ENCODE data around the gene PRLH.
"Not testable (repeated sequence)": the region's sequence is repeated elsewhere in the genome, so short reads cannot be mapped to it uniquely, and the experiment has no call there.

PRLH gene

DNA sequence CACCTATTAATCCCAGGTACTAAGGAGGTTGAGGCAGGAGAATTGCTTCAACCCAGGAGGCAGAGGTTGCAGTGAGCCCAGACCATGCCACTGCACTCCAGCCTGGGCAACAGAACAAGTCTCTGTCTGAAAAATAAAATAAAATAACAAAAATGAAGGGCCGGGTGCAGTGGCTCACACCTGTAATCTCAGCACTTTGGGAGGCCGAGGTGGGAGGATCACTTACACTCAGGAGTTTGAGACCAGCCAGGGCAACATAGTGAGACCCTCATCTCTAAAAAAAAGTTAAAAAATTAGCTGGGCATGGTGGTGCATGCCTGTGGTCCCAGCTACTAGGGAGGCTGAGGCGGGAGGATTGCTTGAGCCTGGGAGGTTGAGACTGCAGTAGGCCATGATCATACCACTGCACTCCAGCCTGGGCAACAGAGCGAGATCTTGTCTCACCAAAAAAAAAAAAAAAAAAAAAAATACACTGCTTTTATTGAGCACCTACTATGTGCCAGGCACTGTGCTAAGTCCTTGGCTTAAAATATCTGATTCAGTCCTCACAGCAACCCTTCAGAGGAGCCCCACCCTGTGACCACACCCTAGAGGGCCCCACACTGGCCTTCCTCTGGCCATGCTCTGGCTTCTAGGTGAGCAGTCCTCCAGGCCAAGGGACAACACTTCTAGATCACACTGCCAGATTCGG is 29.6 kb downstream of the PRLH start:
- not testable (repeated sequence) for H3K4me3 ChIP-seq (ENCODE audit: low read depth, low read length); H3K27ac ChIP-seq (ENCODE audit: low read depth, low read length); H3K79me2 ChIP-seq (ENCODE audit: control insufficient read depth, insufficient read depth, low read length, unreplicated experiment); H3K36me3 ChIP-seq (ENCODE audit: insufficient read depth, low read length); H3K27me3 ChIP-seq (ENCODE audit: insufficient read depth, low read length); H2AFZ ChIP-seq (ENCODE audit: low read length, unreplicated experiment)
- H3K4me1 ChIP-seq (ENCODE audit: control insufficient read depth, insufficient read depth, low read length, unreplicated experiment), result peaks cover 12% of the 10 kb centered on the region

DNA sequence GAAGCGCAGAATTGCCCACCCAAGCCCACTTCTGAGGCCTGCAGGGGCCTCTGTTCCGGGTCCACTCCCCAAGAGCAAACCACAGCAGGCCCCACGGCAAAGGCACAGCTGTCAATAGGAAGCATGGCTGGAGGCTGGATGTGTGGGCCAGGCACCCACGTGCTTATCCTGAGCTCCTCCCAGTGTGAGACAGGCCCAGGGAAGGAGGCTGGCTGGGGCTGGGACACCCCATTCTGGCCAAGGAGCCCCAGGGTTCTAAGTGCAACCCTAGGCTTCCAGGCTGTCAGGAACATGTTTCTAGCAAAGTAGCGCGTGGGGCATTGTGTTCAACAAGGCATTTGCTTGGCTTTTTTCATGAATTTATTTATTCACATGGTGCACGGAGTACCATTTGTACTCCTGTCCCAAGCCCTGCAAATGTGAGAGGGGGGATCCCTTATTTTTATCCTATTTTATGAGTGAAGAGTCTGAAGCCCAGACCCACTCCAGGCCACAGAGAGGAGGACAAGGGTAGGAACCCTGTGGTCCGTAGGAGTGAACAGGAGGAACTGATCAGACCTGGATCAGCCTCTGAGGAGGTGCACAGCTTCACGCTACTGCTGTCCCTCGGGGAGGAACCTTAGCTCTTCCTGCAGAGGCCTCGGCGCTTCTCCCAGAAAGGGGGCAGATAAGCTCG is 30.3 kb downstream of the PRLH start:
- Histone ChIP-seq H3K27ac (ENCODE audit: low read depth, low read length) (no peak overlapping the region), H3K36me3 (ENCODE audit: insufficient read depth, low read length) (no peaks in the 10 kb centered on the region), H3K79me2 (ENCODE audit: control insufficient read depth, insufficient read depth, low read length, unreplicated experiment) (no peaks in the 10 kb centered on the region), H3K4me3 (ENCODE audit: low read depth, low read length) (no peak overlapping the region), H3K4me1 (ENCODE audit: control insufficient read depth, insufficient read depth, low read length, unreplicated experiment) (peaks cover 11% of the 10 kb centered on the region), H3K27me3 (ENCODE audit: insufficient read depth, low read length) (no peaks in the 10 kb centered on the region), H2AFZ (ENCODE audit: low read length, unreplicated experiment) (no peak overlapping the region)

DNA sequence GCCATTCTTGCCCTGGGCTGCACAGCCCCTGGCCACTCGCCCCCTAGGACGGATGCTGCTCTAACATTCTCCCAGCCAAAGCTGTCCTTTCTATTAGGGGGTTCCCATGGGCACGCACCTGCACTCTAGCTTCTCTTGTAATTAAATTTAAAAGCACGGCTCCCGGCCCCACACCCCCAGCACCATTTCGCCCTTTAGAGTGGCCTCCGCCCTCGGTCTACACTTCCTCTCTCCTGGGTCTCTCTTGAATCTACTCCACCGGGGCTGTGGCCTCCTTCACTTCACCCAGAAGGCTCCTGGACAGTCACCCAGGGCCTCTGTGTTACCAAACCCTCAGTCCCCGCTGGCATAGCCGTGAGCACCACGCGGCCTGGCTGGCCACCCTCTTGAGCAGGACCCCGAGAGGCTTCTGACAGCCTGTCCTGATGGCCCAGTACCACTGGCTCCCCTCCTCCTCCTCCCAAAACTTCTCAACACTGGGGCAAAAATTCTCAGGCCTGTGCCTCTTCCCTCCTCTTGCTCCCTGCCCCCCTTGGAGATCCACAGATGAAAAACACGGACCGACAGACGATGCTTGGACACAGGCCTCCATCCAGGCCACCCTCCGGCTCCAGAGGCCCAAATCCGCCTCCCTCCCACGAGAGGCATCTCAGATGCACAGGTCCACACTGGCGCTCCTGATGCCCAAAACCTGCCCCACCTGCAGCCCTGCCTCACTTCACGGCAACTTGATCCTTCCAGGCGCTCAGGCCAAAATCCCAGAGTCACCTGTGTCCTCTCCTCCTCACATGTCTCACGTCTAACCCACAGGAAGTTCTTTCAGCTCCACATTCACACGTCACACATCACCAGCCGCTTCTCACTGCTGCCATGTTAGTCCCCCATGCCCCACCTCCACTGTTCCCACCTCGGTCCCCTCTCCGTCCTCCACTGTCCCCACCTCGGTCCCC is 31.1 kb downstream of the PRLH start:
- H3K4me1 ChIP-seq (ENCODE audit: control insufficient read depth, insufficient read depth, low read length, unreplicated experiment), result peaks cover 11% of the 10 kb centered on the region
- H3K27ac ChIP-seq (ENCODE audit: low read depth, low read length), result no peak overlapping the region
- H3K79me2 ChIP-seq (ENCODE audit: control insufficient read depth, insufficient read depth, low read length, unreplicated experiment), result no peaks in the 10 kb centered on the region
- no peaks in the 10 kb centered on the region for H3K27me3 ChIP-seq (ENCODE audit: insufficient read depth, low read length)
- no peak overlapping the region for H3K4me3 ChIP-seq (ENCODE audit: low read depth, low read length)
- H3K36me3 ChIP-seq (ENCODE audit: insufficient read depth, low read length), result no peaks in the 10 kb centered on the region
- H2AFZ ChIP-seq (ENCODE audit: low read length, unreplicated experiment), result no peak overlapping the region

DNA sequence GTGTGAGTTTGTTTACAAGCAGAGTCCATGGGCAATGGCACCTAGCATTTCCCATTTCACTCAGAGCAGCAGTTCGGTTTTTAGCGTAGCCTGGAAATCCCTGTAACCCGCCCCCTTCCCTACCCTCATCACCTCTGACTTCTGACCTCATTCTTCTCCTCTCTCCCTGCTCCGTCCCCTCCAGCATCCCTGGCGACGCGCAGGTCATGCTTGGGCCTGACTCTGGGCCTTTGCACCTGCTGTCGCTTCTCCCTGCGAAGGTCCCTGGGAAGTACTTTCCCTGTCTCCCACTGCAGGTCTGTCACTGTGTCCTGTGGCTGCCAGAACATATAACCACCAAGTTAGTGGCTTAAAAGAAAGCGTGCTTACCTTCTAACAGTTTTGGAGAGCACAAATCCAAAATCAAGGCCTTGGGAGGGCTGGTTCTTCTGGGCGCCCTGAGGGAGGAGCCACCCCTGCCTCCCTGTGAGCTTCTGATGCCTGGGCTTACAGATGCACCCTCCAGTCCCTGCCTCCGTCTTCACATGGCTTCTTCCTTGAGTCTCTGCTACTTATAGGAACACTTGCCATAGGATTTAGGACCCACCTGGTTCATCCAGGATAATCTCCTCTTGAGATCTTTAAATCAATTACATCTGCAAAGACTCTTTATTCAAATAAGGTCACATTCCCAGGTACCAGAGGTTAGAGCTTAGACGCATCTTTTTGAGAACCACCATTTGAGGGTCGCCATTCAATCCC is 32.3 kb downstream of the PRLH start:
- H3K79me2 ChIP-seq (ENCODE audit: control insufficient read depth, insufficient read depth, low read length, unreplicated experiment), result no peaks in the 10 kb centered on the region
- no peak overlapping the region for H3K4me3 ChIP-seq (ENCODE audit: low read depth, low read length)
- no peaks in the 10 kb centered on the region for H3K27me3 ChIP-seq (ENCODE audit: insufficient read depth, low read length)
- no peak overlapping the region for H2AFZ ChIP-seq (ENCODE audit: low read length, unreplicated experiment)
- H3K4me1 ChIP-seq (ENCODE audit: control insufficient read depth, insufficient read depth, low read length, unreplicated experiment), result peaks cover 16% of the 10 kb centered on the region
- no peak overlapping the region for H3K27ac ChIP-seq (ENCODE audit: low read depth, low read length)
- no peaks in the 10 kb centered on the region for H3K36me3 ChIP-seq (ENCODE audit: insufficient read depth, low read length)

DNA sequence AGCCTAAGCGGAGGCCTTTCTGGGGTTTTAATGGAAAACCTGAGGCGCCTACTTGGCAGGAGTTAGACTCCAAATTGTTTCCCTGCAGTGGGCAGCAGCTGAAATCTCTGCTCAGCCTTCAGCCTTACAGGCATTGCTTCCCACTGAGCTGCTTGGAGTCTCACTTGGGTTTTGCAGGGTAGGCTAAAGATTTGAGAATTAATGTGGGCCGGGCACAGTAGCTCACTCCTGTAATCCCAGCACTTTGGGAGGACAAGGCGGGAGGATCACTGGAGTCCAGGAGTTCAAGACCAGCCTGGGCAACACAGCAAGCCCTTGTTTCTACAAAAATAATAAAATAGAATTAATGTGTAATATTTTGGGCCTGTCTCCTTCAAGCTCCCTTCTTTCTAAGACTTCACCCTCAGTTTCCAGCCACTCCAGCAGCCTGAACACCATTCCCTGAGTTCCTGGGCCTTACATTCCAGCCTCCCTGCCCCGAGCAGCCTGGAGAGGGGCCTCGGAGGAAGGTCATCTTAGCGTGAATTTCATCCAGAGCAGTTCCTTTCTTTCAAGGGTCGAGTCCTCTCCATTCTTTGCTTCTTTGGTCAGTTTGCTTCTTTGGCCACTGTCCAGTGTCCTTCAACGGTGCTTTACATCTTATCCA is 33.2 kb downstream of the PRLH start:
- Histone ChIP-seq H3K36me3 (ENCODE audit: insufficient read depth, low read length) (no peaks in the 10 kb centered on the region), H3K4me3 (ENCODE audit: low read depth, low read length) (peak overlapping the region; percentile 53), H3K27me3 (ENCODE audit: insufficient read depth, low read length) (no peaks in the 10 kb centered on the region), H3K27ac (ENCODE audit: low read depth, low read length) (no peak overlapping the region), H2AFZ (ENCODE audit: low read length, unreplicated experiment) (peak overlapping the region; percentile 99), H3K79me2 (ENCODE audit: control insufficient read depth, insufficient read depth, low read length, unreplicated experiment) (no peaks in the 10 kb centered on the region), H3K4me1 (ENCODE audit: control insufficient read depth, insufficient read depth, low read length, unreplicated experiment) (peaks cover 19% of the 10 kb centered on the region)

DNA sequence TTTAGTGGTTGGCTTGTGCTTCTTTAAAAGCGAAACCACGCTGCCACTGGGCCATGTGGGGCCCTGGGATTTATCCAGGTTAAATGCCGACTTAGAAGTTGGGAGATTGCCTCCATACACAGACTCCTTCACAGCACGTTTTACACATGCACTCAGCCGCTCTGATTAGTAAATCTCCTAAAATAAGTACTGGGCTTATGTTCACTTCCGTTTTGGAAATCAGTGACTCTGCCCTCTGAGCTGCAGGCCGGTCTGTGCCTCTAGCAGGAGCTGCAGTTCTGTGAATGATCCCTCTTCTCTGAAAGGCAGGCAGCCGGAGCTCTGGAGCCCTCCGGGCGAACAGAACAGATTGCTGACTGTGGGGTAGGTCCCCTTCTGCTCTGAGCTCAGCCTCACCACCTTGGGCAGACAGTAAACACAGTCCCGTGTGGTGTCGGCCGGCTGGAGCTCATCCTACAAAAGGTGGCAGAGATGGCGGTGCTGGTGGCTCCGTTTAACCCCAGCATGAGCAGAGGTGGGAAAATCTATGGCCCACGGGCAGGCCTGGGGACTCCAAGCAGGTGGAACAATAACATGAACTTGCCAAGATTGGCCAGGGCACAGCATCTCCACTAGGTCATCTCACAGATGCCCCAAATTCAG is 34.0 kb downstream of the PRLH start:
- Histone ChIP-seq H3K4me3 (ENCODE audit: low read depth, low read length) (peak overlapping the region; percentile 53), H3K79me2 (ENCODE audit: control insufficient read depth, insufficient read depth, low read length, unreplicated experiment) (no peaks in the 10 kb centered on the region), H3K27me3 (ENCODE audit: insufficient read depth, low read length) (no peaks in the 10 kb centered on the region), H2AFZ (ENCODE audit: low read length, unreplicated experiment) (peak overlapping the region; percentile 99), H3K27ac (ENCODE audit: low read depth, low read length) (no peak overlapping the region), H3K36me3 (ENCODE audit: insufficient read depth, low read length) (no peaks in the 10 kb centered on the region), H3K4me1 (ENCODE audit: control insufficient read depth, insufficient read depth, low read length, unreplicated experiment) (peaks cover 19% of the 10 kb centered on the region)

DNA sequence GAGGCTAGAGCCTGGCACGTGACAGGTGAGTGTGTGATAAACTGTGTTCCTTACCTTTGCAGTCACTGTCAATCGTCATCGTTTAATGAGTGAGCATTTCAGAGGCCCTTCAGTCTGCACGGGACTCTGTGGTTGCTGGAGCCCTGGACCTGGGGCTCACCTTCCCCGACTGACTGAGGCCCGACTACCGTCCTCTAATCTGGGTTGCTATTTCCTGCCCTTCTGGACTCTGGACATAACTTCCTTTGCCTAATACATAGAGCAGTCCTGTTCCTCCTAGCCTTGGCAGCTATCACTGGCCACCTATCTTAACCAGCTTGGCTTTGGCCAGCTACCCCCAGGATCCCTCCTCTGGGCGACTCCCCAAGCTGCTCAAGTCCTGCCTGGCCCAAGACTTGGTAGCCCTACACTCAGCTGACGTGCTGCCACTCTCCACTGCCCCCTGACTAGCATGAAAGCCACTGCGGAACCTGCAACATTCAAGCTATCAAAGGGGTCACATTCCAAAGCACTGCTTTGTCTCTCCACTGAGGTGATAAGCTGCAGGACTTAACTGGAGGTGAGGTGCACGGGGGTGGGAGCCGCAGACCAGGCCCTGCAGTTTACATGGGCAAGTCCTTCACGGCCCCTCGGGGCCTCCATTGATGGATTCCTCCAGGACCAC is 35.2 kb downstream of the PRLH start:
- Histone ChIP-seq H2AFZ (ENCODE audit: low read length, unreplicated experiment) (no peak overlapping the region), H3K79me2 (ENCODE audit: control insufficient read depth, insufficient read depth, low read length, unreplicated experiment) (no peaks in the 10 kb centered on the region), H3K27ac (ENCODE audit: low read depth, low read length) (no peak overlapping the region), H3K27me3 (ENCODE audit: insufficient read depth, low read length) (no peaks in the 10 kb centered on the region), H3K4me1 (ENCODE audit: control insufficient read depth, insufficient read depth, low read length, unreplicated experiment) (peaks cover 19% of the 10 kb centered on the region), H3K4me3 (ENCODE audit: low read depth, low read length) (no peak overlapping the region), H3K36me3 (ENCODE audit: insufficient read depth, low read length) (no peaks in the 10 kb centered on the region)

DNA sequence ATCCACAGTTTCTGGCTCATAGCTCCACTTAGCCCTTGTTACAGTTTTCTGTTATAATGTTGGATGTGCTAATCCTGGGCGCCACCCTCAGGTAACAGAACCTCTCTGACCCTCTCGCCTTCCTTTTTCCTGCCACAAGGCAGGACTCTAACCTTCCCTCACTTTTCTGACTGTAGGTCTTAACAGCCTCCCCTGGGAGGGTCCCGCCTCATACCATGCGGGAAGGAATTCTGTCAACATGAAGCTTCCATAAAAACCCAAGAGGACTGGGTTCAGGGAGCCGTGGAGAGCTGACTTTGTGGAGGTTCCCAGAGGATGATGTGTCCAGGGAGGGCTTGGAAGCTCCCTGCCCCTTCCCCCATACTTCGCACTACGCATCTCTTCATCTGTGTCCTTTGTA is 36.0 kb downstream of the PRLH start:
- Histone ChIP-seq H3K27me3 (ENCODE audit: insufficient read depth, low read length) (no peaks in the 10 kb centered on the region), H3K27ac (ENCODE audit: low read depth, low read length) (no peak overlapping the region), H3K4me1 (ENCODE audit: control insufficient read depth, insufficient read depth, low read length, unreplicated experiment) (peaks cover 19% of the 10 kb centered on the region), H3K4me3 (ENCODE audit: low read depth, low read length) (no peak overlapping the region), H3K36me3 (ENCODE audit: insufficient read depth, low read length) (no peaks in the 10 kb centered on the region), H2AFZ (ENCODE audit: low read length, unreplicated experiment) (no peak overlapping the region), H3K79me2 (ENCODE audit: control insufficient read depth, insufficient read depth, low read length, unreplicated experiment) (no peaks in the 10 kb centered on the region)

DNA sequence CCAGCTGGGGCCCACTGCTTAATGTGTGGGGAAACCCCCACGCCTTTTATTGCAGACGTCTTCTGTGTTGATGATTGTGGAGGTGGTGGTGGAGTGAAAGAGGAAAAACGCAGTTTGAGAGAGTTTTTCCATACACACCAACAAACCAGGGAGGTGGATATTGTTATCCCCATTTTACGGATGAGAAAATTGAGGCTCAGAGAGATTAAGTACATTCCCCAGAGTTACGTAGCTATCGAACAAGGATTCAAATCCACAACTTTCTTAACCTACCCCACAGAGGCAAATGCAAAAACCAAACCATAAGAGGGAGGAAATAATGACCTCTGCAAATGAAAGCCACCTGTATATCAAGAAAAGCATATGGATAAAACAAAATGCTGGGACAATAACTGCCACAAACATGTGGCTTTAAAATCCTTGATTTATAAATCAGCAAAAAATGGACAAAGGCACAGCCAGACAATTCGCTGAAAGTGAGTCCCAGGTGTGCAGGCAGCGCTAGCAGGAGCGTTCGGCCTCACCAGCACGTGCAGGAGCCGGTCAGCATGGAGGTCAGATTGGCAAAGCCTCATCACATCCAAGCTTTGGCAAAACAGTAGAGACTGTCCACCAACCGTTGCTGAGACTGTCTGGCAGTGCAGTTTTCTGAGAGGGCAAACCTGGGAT is 36.8 kb downstream of the PRLH start:
- H3K79me2 ChIP-seq (ENCODE audit: control insufficient read depth, insufficient read depth, low read length, unreplicated experiment), result no peaks in the 10 kb centered on the region
- peak overlapping the region; percentile 83 for H3K27ac ChIP-seq (ENCODE audit: low read depth, low read length)
- peak overlapping the region; percentile 97 for H2AFZ ChIP-seq (ENCODE audit: low read length, unreplicated experiment)
- no peaks in the 10 kb centered on the region for H3K27me3 ChIP-seq (ENCODE audit: insufficient read depth, low read length)
- H3K36me3 ChIP-seq (ENCODE audit: insufficient read depth, low read length), result no peaks in the 10 kb centered on the region
- H3K4me1 ChIP-seq (ENCODE audit: control insufficient read depth, insufficient read depth, low read length, unreplicated experiment), result peaks cover 19% of the 10 kb centered on the region
- H3K4me3 ChIP-seq (ENCODE audit: low read depth, low read length), result no peak overlapping the region

All from ACC112 (cell line).